ENCODE results near the gene STAT2. TPM values are rescaled to one million over a fixed set of nuclear protein-coding genes. Genes with fewer than 3 reads are reported as not detected.

STAT2 gene
- total and polyA plus RNA-seq, 10 of the 15 experiments (the other 5 are each of a cell fraction or from before 2014, with no cell fraction given) = 16.9 to 106 (median 77.9) TPM

DNA sequence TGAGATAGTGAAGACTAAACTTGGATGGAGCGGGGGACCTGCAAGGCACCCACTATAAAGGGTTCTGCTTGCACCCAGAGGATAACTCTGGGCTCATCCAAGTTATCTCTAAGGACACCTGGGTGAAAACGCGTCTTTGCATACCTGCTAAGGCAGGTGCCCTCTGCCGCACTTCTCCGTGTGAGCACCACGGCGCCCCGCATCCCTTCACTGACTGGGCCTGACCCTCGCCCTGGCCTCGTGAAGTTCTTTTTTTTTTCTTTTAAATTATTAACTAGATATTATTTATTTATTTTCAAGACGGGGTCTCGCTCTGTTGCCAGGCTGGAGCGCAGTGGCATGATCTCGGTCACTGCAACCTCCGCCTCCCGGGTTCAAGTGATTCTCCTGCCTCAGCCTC, 22.7 kb upstream of the STAT2 start:
- POLR2A ChIA-PET = no interaction called here
- in situ Hi-C loops (cut with MboI) = no loop called here
- SMC1A ChIA-PET (ENCODE audit: uncharacterized antibody, unreplicated experiment) = interaction anchor here (1.2 to 2.0 kb wide), 2 partner anchors 8 to 25 kb away, joined by 3 to 5 read pairs; no protein-coding TSS in a partner anchor

More for the DNA sequence above, 22.7 kb upstream of the STAT2 start:
- no peaks in the 10 kb centered on the region for H3K27me3 ChIP-seq (replicated peaks in 1 of 2; ENCODE audit: control insufficient read depth in 2 of 2, insufficient read depth in 2 of 2, low read length in 1 of 2)
- DNase-seq (ENCODE audit: low read depth, low spot score) (no peak), FAIRE-seq (no peak), ATAC-seq (no peak)
- H3K9ac ChIP-seq (ENCODE audit: control insufficient read depth, insufficient read depth, low read length) = no peak overlapping the region
- ChIA-PET RAD21 (ENCODE audit: unreplicated experiment) (interaction anchor here (1.1 to 1.4 kb wide), 2 partner anchors 22 to 82 kb away, joined by 3 to 5 read pairs; partner anchors contain the start of gene STAT2), CTCF (interaction anchor here (1.5 kb wide), 1 partner anchor 81 kb away, joined by 3 read pairs; no protein-coding TSS in a partner anchor)
- intact Hi-C loops (cut with micrococcal nuclease; ENCODE audit: unreplicated experiment) = no loop called here
- H2AFZ ChIP-seq (ENCODE audit: control insufficient read depth, low read depth, low read length) = no peak overlapping the region
- TF ChIP-seq, protein P1, sequence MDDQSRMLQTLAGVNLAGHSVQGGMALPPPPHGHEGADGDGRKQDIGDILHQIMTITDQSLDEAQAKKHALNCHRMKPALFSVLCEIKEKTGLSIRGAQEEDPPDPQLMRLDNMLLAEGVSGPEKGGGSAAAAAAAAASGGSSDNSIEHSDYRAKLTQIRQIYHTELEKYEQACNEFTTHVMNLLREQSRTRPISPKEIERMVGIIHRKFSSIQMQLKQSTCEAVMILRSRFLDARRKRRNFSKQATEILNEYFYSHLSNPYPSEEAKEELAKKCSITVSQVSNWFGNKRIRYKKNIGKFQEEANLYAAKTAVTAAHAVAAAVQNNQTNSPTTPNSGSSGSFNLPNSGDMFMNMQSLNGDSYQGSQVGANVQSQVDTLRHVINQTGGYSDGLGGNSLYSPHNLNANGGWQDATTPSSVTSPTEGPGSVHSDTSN (IDR thresholded peaks at IDR 0.05; ENCODE audit: insufficient replicate concordance, low read depth, low read length) = no peak
- TF ChIP-seq YBX1 (IDR thresholded peaks at IDR 0.05) = no peak
- no peak for TF ChIP-seq IKZF2 (IDR thresholded peaks at IDR 0.05)
- no peak for TF ChIP-seq FOXM1 (IDR thresholded peaks at IDR 0.05; ENCODE audit: low read depth, low read length)
- no peak for TF ChIP-seq TAF1 (IDR thresholded peaks at IDR 0.05; ENCODE audit: borderline replicate concordance, low read depth, low read length)
- TF ChIP-seq MTA3 (IDR thresholded peaks at IDR 0.05; ENCODE audit: borderline replicate concordance, low read length) = no peak
- TF ChIP-seq, protein P2, sequence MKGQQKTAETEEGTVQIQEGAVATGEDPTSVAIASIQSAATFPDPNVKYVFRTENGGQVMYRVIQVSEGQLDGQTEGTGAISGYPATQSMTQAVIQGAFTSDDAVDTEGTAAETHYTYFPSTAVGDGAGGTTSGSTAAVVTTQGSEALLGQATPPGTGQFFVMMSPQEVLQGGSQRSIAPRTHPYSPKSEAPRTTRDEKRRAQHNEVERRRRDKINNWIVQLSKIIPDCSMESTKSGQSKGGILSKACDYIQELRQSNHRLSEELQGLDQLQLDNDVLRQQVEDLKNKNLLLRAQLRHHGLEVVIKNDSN (IDR thresholded peaks at IDR 0.05; ENCODE audit: borderline replicate concordance, extremely low read length, insufficient read depth, low read depth, low read length) = no peak
- no peak for TF ChIP-seq NR2F1 (conservative IDR thresholded peaks at IDR 0.05)
- TF ChIP-seq BHLHE40 (IDR thresholded peaks at IDR 0.05; ENCODE audit: borderline replicate concordance in 1 of 2, low read depth in 2 of 2, low read length in 1 of 2) = no peak
- no peak for TF ChIP-seq TCF7 (IDR thresholded peaks at IDR 0.05; ENCODE audit: borderline replicate concordance)
- no peak for TF ChIP-seq BACH1 (IDR thresholded peaks at IDR 0.05; ENCODE audit: borderline replicate concordance)
- H3K4me3 ChIP-seq = no peak overlapping the region
- 73% methylated on average over 16 of the region's 16 CpGs for WGBS (ENCODE audit: insufficient coverage, insufficient replicate concordance, low lambda C conversion rate, missing lambda C conversion rate)
- no peak overlapping the region for H3K4me2 ChIP-seq (ENCODE audit: control insufficient read depth, insufficient read depth)
- no peaks in the 10 kb centered on the region for H3K9me3 ChIP-seq (replicated peaks; ENCODE audit: control insufficient read depth, insufficient read depth, low read length)
- no peak overlapping the region for H3K27ac ChIP-seq (ENCODE audit: control insufficient read depth, insufficient read depth)
- peaks cover under 1% of the 10 kb centered on the region; the same call in 1 of the 2 replicates for H3K4me1 ChIP-seq (ENCODE audit: control insufficient read depth, insufficient read depth, low read length)
- H3K36me3 ChIP-seq (ENCODE audit: control insufficient read depth in 2 of 2, insufficient read depth in 2 of 2, low read length in 1 of 2) = no peaks in the 10 kb centered on the region
- no peaks in the 10 kb centered on the region for H4K20me1 ChIP-seq (ENCODE audit: control insufficient read depth, insufficient read depth)
- no peaks in the 10 kb centered on the region for H3K79me2 ChIP-seq (ENCODE audit: control insufficient read depth, insufficient read depth, low read length)
- no TSS peak for BruUV-seq (replicated peaks)

Data from GM12878 (cell line).